Measurements from ENCODE around the gene RNF19B. TPM values are rescaled to one million over a fixed set of nuclear protein-coding genes. Genes with fewer than 3 reads are reported as not detected.

RNF19B gene
- total and polyA plus RNA-seq, 2 of the 13 experiments (the other 11 are each of a cell fraction or from before 2014, with no cell fraction given), result 15.3 to 22.5 TPM

- Histone ChIP-seq H4K20me1 (ENCODE audit: insufficient read depth, low read length) (no peaks in the 10 kb centered on the region), H3K4me2 (ENCODE audit: low read depth, low read length) (no peak overlapping the region), H3K27ac (ENCODE audit: extremely low read length, insufficient read depth, low read length) (no peak overlapping the region), H3K9ac (ENCODE audit: insufficient read depth, low read depth, low read length) (no peak overlapping the region), H3K4me1 (ENCODE audit: insufficient read depth, low read length) (peaks cover 11% of the 10 kb centered on the region), H3K4me3 (replicated peaks in 1 of 3; ENCODE audit: insufficient read depth in 1 of 3, low read depth in 2 of 3, low read length in 3 of 3) (no peak overlapping the region), H3K27me3 (ENCODE audit: control insufficient read depth in 1 of 2, insufficient read depth in 2 of 2, low read length in 2 of 2) (peaks cover 4 to 27% of the 10 kb centered on the region in 2 experiments; a peak in 3 of 5 replicates), H3K36me3 (replicated peaks in 1 of 2; ENCODE audit: control insufficient read depth in 1 of 2, insufficient read depth in 2 of 2, low read length in 2 of 2) (no peaks in the 10 kb centered on the region), H3K9me3 (ENCODE audit: low read length) (no peaks in the 10 kb centered on the region), H2AFZ (ENCODE audit: low read length) (no peak overlapping the region), H3K79me2 (ENCODE audit: insufficient read depth, low read length) (no peaks in the 10 kb centered on the region)
- FAIRE-seq (no peak), DNase-seq (ENCODE audit: low spot score) (no peak), ATAC-seq (no peak)
- ChIA-PET CTCF (ENCODE audit: low intra/inter-chr PET ratio, low total read pairs) (no interaction called here), POLR2A (no interaction called here)
- TF ChIP-seq CENPX (CRISPR knock-in tag; IDR thresholded peaks at IDR 0.05), result no peak
- no peak for TF ChIP-seq SP5 (CRISPR knock-in tag; IDR thresholded peaks at IDR 0.05; ENCODE audit: borderline replicate concordance, low read depth)
- no peak for TF ChIP-seq IKZF4 (CRISPR knock-in tag; IDR thresholded peaks at IDR 0.05; ENCODE audit: borderline replicate concordance, low read depth, not compliant biosample characterization)
- TF ChIP-seq, protein P1, sequence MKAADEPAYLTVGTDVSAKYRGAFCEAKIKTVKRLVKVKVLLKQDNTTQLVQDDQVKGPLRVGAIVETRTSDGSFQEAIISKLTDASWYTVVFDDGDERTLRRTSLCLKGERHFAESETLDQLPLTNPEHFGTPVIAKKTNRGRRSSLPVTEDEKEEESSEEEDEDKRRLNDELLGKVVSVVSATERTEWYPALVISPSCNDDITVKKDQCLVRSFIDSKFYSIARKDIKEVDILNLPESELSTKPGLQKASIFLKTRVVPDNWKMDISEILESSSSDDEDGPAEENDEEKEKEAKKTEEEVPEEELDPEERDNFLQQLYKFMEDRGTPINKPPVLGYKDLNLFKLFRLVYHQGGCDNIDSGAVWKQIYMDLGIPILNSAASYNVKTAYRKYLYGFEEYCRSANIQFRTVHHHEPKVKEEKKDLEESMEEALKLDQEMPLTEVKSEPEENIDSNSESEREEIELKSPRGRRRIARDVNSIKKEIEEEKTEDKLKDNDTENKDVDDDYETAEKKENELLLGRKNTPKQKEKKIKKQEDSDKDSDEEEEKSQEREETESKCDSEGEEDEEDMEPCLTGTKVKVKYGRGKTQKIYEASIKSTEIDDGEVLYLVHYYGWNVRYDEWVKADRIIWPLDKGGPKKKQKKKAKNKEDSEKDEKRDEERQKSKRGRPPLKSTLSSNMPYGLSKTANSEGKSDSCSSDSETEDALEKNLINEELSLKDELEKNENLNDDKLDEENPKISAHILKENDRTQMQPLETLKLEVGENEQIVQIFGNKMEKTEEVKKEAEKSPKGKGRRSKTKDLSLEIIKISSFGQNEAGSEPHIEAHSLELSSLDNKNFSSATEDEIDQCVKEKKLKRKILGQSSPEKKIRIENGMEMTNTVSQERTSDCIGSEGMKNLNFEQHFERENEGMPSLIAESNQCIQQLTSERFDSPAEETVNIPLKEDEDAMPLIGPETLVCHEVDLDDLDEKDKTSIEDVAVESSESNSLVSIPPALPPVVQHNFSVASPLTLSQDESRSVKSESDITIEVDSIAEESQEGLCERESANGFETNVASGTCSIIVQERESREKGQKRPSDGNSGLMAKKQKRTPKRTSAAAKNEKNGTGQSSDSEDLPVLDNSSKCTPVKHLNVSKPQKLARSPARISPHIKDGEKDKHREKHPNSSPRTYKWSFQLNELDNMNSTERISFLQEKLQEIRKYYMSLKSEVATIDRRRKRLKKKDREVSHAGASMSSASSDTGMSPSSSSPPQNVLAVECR (CRISPR knock-in tag; IDR thresholded peaks at IDR 0.05; ENCODE audit: borderline replicate concordance), result no peak
- no peak for TF ChIP-seq KAT8 (CRISPR knock-in tag; IDR thresholded peaks at IDR 0.05)
- no peak for TF ChIP-seq ZNF709 (CRISPR knock-in tag; IDR thresholded peaks at IDR 0.05)
- no peak for TF ChIP-seq ZNF431 (CRISPR knock-in tag; IDR thresholded peaks at IDR 0.05; ENCODE audit: borderline replicate concordance, low read depth)
- no peak for TF ChIP-seq PRDM15 (CRISPR knock-in tag; IDR thresholded peaks at IDR 0.05)
- TF ChIP-seq ZNF777 (CRISPR knock-in tag; IDR thresholded peaks at IDR 0.05), result no peak
- no peak for TF ChIP-seq ZNF337 (CRISPR knock-in tag; IDR thresholded peaks at IDR 0.05; ENCODE audit: borderline replicate concordance, low read depth)
- no TSS peak for BruUV-seq (replicated peaks)
- in situ Hi-C loops (cut with HindIII; ENCODE audit: extremely low pct_ligation_motif_present, low pct_unique_long_range_greater_than_20kb) (no loop called here), intact Hi-C loops (cut with micrococcal nuclease; ENCODE audit: unreplicated experiment) (no loop called here)
Measured at GRCh38 chr1:32969566-32969965, 5.0 kb upstream of the RNF19B start.
